Stimulated activated CD8-positive, alpha-beta memory T cell treated with anti-CD3 and anti-CD28 coated beads, Interleukin-15, amount 100 ng/mL, for 1 hour (primary cell): ENCODE results near the gene OTX1.
"Not testable (repeated sequence)": the region's sequence is repeated elsewhere in the genome, so short reads cannot be mapped to it uniquely, and the experiment has no call there.

ENCODE experiments used
- DNase-seq: peaks from one replicate; pipeline ENCODE4 v3.0.0-alpha.2; 2020; ENCODE audit warnings: low read depth

OTX1 gene

DNA sequence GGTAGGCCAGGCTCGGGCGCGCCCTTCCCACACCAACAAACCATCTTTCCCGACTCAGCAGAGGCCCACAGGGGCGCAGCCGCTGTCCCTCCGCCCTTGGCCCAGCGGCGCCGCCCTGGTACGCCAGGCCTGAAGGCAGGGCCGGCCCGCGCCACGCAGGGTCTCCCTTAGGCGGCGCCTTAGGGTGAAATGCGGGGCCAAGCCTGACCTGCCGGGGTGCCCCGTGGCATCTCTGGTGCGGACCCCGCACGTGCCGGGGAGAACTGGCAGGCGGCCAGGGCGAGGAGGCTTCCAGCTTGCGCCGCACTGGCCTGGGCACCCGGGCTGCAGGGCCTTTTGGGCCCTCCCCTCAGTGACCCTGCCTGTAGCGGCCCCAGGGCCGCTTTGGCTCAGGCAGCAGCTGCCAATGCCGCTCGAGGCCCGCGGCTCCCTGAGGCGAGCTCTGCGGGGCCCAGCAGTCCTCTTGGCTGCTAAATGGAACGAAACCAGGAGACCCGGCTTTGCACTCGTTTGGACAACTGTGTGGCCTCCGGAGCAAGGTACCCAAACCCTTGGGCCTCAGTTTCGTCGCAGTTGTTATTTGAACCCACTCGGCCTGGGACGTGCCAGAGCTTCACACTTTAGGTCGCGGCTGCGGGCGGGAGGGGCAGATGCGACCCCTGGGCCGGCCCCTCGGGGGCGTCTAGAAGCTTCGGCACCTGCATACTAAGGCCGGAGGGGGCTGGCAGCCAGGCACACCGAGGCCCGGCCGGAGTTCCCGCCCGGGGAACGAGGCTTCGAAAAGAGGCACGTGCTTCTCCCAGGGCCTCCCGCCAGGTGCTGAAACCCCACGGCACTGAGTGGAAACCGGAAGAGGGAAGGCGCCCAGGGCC, 8.5 kb downstream of the OTX1 start:
- DNase-seq, result no peak

DNA sequence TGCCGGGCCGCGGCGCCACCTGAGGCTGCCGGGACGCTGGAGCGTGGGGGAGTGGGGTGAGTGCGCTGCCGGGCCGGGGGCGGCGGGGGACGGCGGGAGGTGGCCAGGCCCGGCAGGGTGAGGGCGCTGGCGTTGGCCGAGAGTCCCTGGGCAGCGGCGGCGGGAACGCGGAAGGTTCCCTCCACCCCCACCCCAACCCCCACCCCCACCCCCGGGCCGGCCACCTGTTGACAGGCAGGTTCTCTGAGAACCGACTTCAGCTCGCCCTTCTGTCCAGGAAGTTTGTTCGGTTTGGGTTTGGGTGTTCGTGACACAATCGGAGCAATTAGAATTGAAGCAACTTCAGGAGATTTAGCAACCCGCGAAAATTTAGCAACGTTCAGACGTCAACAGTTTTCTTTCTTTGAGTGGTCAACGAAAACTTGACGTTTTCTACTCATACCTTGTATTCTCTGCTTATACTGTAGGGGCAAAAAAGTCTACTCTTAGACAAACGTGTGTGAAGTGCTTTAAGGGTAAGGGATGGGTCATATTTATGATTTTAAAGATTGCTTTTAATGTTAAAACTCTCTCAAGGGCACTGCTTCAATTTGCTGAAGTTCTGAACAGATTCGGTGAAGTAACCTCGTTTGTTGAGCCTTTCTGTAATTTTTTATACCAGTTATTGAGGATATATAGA, 9.3 kb downstream of the OTX1 start:
- no peak for DNase-seq

DNA sequence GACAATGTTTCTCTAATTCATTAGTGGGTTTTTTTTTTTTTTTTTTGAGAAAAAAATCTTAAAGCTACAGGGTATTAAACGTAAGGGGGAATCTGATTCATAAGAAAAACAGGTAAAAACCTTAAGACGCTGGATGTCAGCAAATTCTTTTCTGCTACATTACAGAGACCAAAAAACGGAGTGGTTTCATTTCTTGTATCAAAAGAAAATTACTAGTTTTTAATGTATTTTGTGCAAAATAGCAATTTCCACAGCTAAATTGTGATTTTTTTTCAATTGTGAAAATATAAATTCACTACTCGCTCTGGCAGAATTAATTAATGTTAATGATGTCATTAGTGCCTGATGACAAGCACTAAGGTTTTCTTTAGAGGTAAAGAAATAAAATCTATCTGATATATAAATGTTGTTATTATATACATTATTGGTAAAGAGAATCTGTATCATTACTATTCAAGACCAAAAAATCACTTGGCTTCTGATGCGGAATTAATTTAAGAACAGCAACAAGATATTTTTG, 9.9 kb downstream of the OTX1 start:
- no peak for DNase-seq

DNA sequence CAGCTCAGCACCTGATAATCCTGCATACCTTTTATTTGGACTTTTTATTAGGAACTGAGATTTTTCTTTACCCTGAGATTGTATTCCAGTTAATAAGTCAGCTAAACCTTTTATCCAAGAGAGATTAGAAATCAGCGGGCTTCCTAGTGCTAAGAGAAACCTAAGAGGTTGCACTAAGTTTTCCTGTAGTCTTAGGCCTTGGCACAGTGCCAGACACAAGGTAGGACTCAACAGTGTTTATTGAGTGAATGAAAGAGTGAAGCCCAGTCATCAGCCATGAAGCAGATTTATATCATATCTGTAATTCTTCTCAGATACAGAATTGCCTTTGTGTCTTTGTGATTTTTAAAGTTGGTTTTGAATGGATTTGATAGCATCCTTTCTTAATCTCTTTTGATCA, 13.6 kb downstream of the OTX1 start:
- no peak for DNase-seq

DNA sequence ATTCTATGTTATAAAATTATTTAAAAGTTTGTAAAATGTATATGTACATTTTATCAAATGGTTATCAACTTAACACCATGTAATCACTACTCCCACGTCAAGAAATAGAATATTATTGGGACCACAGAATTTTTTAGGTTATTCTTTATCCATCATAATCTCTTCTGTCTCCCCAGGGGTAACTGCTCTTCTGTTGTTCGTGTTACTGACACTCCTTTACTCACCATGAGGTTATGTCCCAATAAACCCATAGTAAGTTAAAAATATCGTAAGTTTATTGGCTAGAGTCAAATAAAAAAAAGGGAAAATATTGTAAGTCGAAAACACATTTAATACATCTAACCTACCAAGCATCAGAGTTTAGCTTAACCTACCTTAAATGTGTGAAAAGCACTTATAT, 14.0 kb downstream of the OTX1 start:
- DNase-seq, result no peak

DNA sequence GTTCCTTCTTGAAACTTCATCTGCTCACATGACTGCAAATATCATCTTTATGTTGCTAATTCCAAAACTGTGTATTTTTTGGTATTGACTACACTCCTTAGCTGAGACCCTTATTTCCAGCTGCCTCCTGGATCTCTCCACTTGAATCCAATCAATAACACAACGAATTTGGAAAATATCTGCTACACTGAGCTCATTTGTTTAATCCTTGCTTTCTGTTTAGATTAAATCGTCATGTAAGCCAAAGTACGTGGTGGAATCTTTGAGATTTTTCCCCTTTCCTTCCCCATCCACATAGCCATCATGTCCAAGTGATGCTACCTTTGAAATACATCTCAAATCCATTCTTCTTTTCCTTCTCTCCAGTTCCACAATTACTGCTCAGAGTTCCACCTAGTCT, 15.6 kb downstream of the OTX1 start:
- DNase-seq, result no peak

DNA sequence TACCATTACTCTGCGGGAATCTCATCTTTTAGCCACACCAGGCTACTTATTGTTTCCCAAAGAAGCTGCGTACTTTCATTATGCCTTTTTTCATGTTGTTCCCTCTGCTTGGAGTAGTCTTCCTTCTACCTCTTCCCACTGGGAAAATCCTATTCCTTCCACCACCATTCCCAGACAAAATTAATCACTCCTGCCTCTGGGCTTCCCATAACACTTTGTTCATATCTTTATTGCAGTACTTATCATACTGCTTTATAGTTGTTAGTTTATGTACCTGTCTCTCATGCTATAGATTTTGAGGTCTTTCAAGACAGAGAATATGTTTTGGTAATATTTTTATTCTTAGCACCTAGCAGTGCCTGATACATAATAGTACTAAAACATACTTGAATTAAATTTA, 16.2 kb downstream of the OTX1 start:
- DNase-seq, result no peak

DNA sequence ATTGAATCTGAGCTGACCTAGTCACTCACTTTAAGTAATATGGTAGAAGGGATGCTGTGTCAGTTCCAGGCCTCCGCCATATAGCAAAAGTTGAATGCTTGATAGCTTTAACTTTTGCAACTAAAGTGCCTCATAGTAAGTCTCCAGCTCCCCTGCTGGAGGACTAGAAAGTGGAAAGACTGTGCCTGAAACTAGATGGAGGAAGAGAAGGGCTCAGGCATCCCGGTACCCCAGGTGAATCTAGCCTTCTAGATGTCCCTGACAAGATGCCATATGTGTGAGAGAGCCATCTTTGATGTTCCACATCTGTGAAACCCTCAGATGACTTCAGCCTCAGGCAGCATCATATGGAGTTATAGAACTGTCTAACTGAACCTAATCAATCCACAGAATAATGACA, 21.0 kb downstream of the OTX1 start:
- DNase-seq, result no peak

DNA sequence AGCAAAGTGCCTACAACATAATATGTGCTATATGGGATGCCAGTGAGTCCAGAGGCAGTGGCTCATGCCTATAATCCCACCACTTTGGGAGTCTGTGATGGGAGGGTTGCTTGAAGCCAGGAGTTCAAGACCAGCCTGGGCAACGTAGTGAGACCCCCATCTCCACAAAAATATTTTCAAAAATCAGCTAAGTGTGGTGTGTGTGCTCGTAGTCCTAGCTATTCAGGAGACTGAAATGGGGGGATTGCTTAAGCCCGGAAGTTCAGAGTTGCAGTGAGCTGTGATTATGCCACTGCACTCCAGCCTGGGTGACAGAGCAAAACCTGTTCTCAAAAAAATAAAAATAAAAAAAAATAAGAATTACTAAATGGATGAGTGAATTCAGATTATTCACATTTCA, 23.4 kb downstream of the OTX1 start:
- DNase-seq, result no peak

DNA sequence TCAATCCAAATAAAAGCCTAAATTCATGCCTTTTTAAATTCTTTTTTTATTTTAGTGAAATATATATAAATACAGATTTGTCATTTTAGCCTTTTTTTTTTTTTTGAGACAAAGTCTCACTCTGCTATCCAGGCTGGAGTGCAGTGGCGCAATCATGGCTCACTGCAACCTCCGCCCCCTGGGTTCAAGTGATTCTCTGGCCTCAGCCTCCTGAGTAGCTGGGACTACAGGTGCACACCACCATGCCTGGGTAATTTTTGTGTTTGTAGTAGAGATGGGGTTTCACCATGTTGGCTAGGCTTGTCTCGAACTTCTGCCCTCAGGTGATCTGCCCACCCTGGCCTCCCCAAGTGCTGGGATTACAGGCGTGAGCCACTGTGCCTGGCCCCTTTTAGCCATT, 23.8 kb downstream of the OTX1 start:
- DNase-seq, result not testable (repeated sequence)

DNA sequence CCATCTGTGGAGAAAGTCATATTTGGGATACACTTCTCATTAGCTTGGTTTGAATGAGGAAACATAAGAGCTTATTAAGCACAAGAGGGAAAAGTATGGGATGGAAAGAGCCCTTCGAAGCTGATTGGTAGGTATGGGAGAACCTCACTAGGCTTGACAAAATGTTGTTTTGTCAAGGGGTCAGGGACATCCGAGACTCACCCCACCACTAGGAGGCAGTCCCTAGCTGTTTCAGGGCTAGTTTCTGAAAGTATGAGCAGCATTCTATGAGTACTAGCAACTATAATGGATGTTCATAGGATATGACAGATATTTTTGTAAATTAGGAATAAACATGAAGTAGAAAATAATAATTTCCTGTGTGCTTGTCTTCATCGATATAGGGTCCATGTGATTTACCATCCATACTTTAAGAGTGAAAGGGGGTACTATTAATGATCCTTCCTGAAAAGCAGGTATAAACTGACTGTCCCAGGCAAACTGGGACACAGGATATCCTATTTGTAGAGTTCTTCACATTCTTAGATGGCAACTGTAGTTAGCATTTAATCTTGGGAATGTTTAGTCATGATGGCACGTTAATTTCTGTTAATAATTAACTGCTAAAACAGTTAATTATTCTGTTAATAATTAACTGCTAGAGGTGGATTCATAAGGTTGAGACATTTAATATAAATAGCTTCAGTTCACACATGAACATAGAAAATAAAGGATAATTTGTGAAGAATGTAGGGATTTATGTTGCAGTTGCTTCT, 28.4 kb downstream of the OTX1 start:
- DNase-seq, result no peak

DNA sequence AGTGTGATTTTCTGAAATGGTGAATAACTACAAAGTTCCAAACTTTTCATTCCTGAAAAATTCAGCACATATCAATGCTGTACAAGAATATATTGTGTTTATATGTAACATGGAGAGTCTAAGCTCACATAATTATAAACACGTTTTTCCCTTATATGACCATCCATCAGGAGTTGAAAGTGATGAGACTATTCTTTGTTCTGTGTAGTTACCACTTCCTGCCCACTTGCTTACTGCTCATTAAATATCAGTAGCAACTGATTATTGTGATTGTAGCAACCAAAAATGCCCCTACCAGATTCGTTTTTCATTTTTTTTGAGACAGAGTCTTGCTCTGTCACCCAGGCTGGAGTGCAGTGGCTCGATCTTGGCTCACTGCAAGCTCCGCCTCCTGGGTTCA, 30.8 kb downstream of the OTX1 start:
- DNase-seq, result no peak

DNA sequence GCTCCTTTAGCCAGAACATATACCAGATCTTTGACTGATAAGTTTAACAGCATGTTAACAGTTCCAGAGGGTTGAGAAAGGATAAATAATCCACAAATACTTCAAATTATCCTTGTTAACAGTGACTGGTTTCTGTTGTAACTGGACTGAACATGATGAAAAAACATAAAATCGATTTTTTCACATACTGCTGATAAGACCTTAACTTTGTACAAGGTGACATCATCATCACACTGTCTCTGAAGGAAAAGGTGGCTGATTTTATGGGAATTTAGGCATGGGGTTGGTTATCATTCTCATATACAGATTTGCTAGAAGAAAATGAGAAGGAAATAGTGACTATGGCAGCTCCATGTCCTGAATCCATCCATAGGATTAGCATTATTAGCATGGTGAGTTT, 36.1 kb downstream of the OTX1 start:
- DNase-seq, result no peak

DNA sequence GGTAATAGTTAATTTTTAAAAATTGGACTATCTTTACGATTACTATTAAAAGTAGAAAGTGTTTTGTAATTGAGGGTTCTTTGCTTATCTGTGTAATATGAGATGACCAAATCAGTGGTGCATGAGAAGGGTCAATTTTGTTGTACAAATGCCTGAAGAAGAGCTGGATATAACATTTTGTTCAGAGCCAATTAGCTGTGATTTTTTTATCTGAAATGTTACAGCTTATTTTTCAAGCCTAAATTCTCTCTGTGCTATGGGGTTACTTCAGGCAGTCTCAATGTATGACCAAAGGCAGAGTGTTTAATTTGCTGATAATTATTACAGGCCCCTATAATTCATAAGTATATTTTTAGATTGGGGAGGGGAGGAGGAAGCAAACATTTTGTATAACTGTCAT, 41.8 kb downstream of the OTX1 start:
- DNase-seq, result no peak

DNA sequence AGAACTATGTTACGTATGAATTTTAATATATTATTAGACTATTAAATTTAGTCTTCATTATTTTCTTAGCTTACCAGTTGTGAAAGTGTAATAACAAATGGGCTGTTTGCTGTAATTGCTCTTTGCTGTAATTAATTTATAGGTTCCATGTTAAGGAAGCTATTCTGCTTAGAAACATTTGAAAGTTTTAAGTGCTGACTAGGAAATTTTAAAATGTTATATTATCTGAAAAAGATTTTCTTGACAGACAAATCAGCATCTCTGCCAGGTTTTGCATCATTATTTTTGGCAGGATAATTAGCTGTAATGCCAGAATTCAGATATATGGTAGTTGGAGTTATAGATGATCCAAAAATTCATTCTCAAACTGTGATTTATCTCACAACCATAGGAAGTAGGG, 42.2 kb downstream of the OTX1 start:
- DNase-seq, result no peak

DNA sequence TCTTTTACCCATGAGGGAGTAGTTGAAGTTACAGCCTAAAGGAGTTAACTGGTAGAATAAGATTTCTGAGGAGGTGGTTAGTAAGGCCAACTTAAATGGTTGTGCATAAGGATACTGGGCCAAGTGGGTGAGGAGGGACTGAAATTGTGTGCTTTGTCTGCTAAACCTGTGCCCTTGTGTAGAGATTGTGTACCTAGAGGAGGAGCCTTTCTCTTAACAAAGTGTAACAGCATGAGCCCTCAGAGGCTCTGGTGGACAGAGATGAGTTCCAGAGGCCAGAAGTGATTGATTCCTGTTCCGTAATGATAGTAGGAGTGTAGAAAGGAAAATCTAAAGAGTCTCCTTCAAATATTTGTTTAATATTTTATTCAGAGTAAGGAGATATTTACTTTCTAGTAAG, 42.9 kb downstream of the OTX1 start:
- no peak for DNase-seq

DNA sequence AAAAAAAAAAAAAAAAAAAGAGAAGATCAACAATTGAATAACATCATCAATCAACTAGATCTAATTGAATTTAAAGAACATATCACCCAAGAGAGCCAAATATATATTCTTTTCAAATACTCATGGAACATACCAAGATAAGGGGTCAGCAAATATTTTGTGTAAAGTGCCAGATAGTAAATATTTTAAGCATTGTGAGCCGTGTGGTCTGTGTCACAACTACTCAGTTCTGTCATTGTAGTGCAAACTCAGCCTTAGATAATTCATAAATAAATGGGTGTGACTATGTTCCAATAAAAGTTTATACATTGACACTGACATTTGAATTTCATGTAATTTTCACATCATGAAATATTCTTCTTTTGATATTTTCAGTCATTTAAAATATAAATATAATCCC, 45.9 kb downstream of the OTX1 start:
- DNase-seq, result no peak

DNA sequence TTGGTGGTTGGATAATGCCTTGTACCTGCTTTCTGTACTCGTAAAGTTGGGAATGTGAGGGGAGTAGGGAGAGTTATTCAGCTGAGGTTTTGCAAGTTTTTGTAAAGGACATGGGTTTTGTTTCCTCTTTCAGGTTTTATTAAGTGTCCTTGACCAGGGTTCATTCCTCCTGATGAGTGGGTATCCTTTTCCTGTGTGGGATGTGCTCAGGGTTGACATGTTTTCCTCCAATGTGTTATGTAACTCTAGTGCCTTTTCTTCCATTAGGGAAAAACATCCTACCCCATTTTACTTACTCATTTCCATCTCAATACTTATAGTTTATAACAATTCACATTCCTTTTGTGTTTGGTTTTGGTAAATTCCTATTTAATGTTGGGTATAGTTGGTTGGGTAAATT, 48.4 kb downstream of the OTX1 start:
- DNase-seq, result no peak

DNA sequence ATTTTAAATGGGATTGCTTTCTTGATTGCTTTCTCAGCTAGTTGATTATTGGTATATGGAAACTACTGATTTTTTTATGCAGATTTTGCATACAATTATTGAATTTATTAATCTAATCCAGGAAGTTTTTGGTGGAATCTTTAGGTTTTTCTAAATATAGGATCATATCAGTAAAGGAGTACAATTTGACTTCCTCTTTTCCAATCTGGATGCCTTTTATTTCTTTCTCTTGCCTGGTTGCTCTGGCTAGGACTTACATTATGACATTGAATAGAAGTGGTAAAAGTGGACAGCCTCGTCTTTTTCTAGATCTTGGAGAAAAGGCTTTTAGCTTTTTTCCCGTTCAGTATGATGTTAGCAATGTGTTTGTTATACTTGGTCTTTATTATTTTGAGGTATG, 51.3 kb downstream of the OTX1 start:
- no peak for DNase-seq

DNA sequence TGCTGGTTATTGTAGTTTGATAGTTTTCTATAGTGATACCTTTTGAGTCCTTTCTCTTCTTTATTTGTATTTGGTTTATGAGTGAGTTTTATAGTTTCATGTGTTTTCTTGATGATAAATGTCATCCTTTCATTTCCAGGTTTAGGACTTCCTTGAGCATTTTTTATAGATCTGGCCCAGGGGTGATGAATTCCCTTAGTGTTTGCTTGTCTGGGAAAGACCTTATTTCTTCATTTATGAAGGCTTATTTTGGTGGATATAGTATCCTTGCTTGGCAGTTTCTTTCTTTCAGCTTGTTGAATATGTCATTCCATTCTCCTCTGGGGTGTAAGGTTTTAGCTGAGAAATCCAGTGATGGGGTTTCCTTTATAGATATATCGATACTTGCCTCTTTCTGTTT, 53.9 kb downstream of the OTX1 start:
- DNase-seq, result no peak
